Esophagus muscularis mucosa (tissue), 4 donors: ENCODE results near the gene IMMP1L. TPM values are rescaled to one million over a fixed set of nuclear protein-coding genes. Genes with fewer than 3 reads are reported as not detected.

Experiments
- DNase-seq: peaks from one replicate; pipeline ENCODE4 v3.0.0-alpha.2; 2017; ENCODE audit errors: extremely low spot score
- H3K27ac ChIP-seq, 4 donors: fragments of 200-600 bp; sonication (generic); replicated peaks in 1 of 4; 1 replicate in 3 of 4; 2 replicates in 1 of 4; pipeline ENCODE4 v1.5.1; 2016 to 2019; ENCODE audit warnings: mild to moderate bottlenecking in 1 of 4
- H3K27me3 ChIP-seq, 4 donors: fragments of 200-600 bp; sonication (generic); one replicate each; pipeline versions ENCODE4 v1.5.1 to v1.6.0; 2016 to 2019
- H3K36me3 ChIP-seq, 4 donors: fragments of 200-600 bp; sonication (generic); one replicate each; pipeline ENCODE4 v1.5.1; 2016 to 2019
- H3K4me1 ChIP-seq, 4 donors: fragments of 200-600 bp; sonication (generic); one replicate each; pipeline ENCODE4 v1.5.1; 2016 to 2019
- H3K4me3 ChIP-seq, 4 donors: fragments of 200-600 bp; sonication (generic); 1 replicate in 2 of 4; 2 replicates in 2 of 4; pipeline ENCODE4 v1.5.1; 2016 to 2019; ENCODE audit warnings: mild to moderate bottlenecking in 4 of 4, moderate library complexity in 1 of 4
- H3K9me3 ChIP-seq, 4 donors: fragments of 200-600 bp; sonication (generic); 1 replicate in 3 of 4; 2 replicates in 1 of 4; pipeline ENCODE4 v1.5.1; 2016 to 2019
- CTCF ChIP-seq, 3 experiments: fragments of 200-600 bp in 2 of 3; fragments of 450-650 bp in 1 of 3; sonication (generic) in 2 of 3; IDR thresholded peaks; one replicate each; pipeline ENCODE4 v1.5.1; 2017 to 2019; ENCODE audit warnings: antibody characterized with exemption in 3 of 3, mild to moderate bottlenecking in 2 of 3, moderate library complexity in 1 of 3
- EP300 ChIP-seq: sonication (generic); formaldehyde crosslinking; IDR thresholded peaks from one replicate; pipeline ENCODE4 v1.6.1; 2017; ENCODE audit warnings: antibody characterized with exemption
- POLR2A ChIP-seq: fragments of 450-650 bp; IDR thresholded peaks from one replicate; pipeline ENCODE4 v1.6.1; 2017; ENCODE audit warnings: antibody characterized with exemption, moderate library complexity, mild to moderate bottlenecking, low read depth
- POLR2AphosphoS5 ChIP-seq, 2 donors: sonication (generic); formaldehyde crosslinking; IDR thresholded peaks; one replicate each; pipeline ENCODE4 v1.6.1; 2017; ENCODE audit warnings: antibody characterized with exemption in 2 of 2
- WGBS: methylation state at CpG from one replicate; pipeline ENCODE4 v1.1.5; 2018; 5-methylcytosine and 5-hydroxymethylcytosine counted together
- intact Hi-C: fragments of 100-400 bp; cut with DNase I; formaldehyde crosslinking; loops from one replicate; pipeline ENCODE4 v1.15.1; 2023
- total RNA-seq, 4 donors: library from RNA; depleted of rRNA; stranded (reverse); fragments of >200 nt; gene quantifications; one replicate each; pipeline versions ENCODE4 v1.1.0 to v1.2.1, GENCODE V29; 2016

IMMP1L gene
- total RNA-seq, 4 donors from 2014 or later = 27.8 to 49.8 (median 40.1) TPM

GRCh38 chr11:31450841-31451240, 58.6 kb downstream of the IMMP1L start:
- no peak for DNase-seq
- TF ChIP-seq POLR2A (no peak), EP300 (no peak), CTCF (IDR thresholded peaks at IDR 0.05) (no peak), POLR2AphosphoS5 (IDR thresholded peaks at IDR 0.05) (no peak)
- H3K4me1 ChIP-seq = no peaks in the 10 kb centered on the region
- no peak overlapping the region for H3K27ac ChIP-seq
- peaks cover 0 to 16% (median 4%) of the 10 kb centered on the region in 4 donors for H3K36me3 ChIP-seq
- H3K9me3 ChIP-seq = no peaks in the 10 kb centered on the region
- intact Hi-C loops = no loop called here
- H3K4me3 ChIP-seq = no peak overlapping the region
- 95% methylated on average over 1 of the region's 1 CpG for WGBS
- no peaks in the 10 kb centered on the region for H3K27me3 ChIP-seq

- 65% methylated on average over 2 of the region's 2 CpGs for WGBS
- DNase-seq = no peak
- Histone ChIP-seq H3K36me3 (peaks cover 0 to 16% (median 3%) of the 10 kb centered on the region in 4 donors), H3K4me1 (no peaks in the 10 kb centered on the region), H3K4me3 (no peak overlapping the region), H3K27me3 (no peaks in the 10 kb centered on the region), H3K27ac (no peak overlapping the region), H3K9me3 (no peaks in the 10 kb centered on the region)
- no peak for TF ChIP-seq POLR2AphosphoS5 (IDR thresholded peaks at IDR 0.05)
- TF ChIP-seq CTCF (IDR thresholded peaks at IDR 0.05) = no peak
- TF ChIP-seq POLR2A = no peak
- TF ChIP-seq EP300 = no peak
- intact Hi-C loops = no loop called here
These were observed 60.4 kb downstream of the IMMP1L start for GRCh38 chr11:31449040-31449439.

- Histone ChIP-seq H3K9me3 (no peaks in the 10 kb centered on the region), H3K27me3 (no peaks in the 10 kb centered on the region), H3K27ac (no peak overlapping the region), H3K36me3 (peaks cover 0 to 8% (median 0%) of the 10 kb centered on the region in 4 donors), H3K4me1 (no peaks in the 10 kb centered on the region), H3K4me3 (no peak overlapping the region)
- intact Hi-C loops = no loop called here
- TF ChIP-seq CTCF (IDR thresholded peaks at IDR 0.05) = no peak
- TF ChIP-seq POLR2AphosphoS5 (IDR thresholded peaks at IDR 0.05) = no peak
- TF ChIP-seq POLR2A = no peak
- no peak for TF ChIP-seq EP300
- no peak for DNase-seq
- WGBS = 91% methylated on average over 4 of the region's 4 CpGs
These were observed 63.8 kb downstream of the IMMP1L start for GRCh38 chr11:31445621-31446020.

- no peaks in the 10 kb centered on the region for H3K4me1 ChIP-seq
- DNase-seq = no peak
- no peaks in the 10 kb centered on the region for H3K27me3 ChIP-seq
- TF ChIP-seq POLR2AphosphoS5 (IDR thresholded peaks at IDR 0.05) (no peak), EP300 (no peak), CTCF (IDR thresholded peaks at IDR 0.05) (no peak), POLR2A (no peak)
- no peak overlapping the region for H3K4me3 ChIP-seq
- no peak overlapping the region for H3K27ac ChIP-seq
- intact Hi-C loops = no loop called here
- WGBS = 97% methylated on average over 3 of the region's 3 CpGs
- H3K36me3 ChIP-seq = peaks cover 0 to 8% (median 0%) of the 10 kb centered on the region in 4 donors
- H3K9me3 ChIP-seq = no peaks in the 10 kb centered on the region
These were observed 65.6 kb downstream of the IMMP1L start for GRCh38 chr11:31443802-31444201.

GRCh38 chr11:31442086-31442485, 67.3 kb downstream of the IMMP1L start:
- TF ChIP-seq EP300 (no peak), CTCF (IDR thresholded peaks at IDR 0.05) (no peak), POLR2A (no peak), POLR2AphosphoS5 (IDR thresholded peaks at IDR 0.05) (no peak)
- Histone ChIP-seq H3K27me3 (no peaks in the 10 kb centered on the region), H3K27ac (no peak overlapping the region), H3K4me3 (no peak overlapping the region), H3K4me1 (no peaks in the 10 kb centered on the region), H3K9me3 (no peaks in the 10 kb centered on the region), H3K36me3 (no peaks in the 10 kb centered on the region)
- no peak for DNase-seq
- intact Hi-C loops = no loop called here
- WGBS = 74% methylated on average over 2 of the region's 2 CpGs
